ENCODE measurements around the gene MAP2.

MAP2 gene

GRCh38 chr2:209423562-209424198, at the start of gene MAP2:
Gene MAP2, plus strand, starts transcription at chr2:209424047. Its CDS starts 229,124 bp downstream, at chr2:209653171.
- DNase-seq (ENCODE audit: low spot score) = peak; percentile 40

GRCh38 chr2:209376686-209377085, 47.2 kb upstream of the MAP2 start:
- no peak for DNase-seq (ENCODE audit: low spot score)

GRCh38 chr2:209380293-209380692, 43.6 kb upstream of the MAP2 start:
- no peak for DNase-seq (ENCODE audit: low spot score)

GRCh38 chr2:209381091-209381490, 42.8 kb upstream of the MAP2 start:
- no peak for DNase-seq (ENCODE audit: low spot score)

GRCh38 chr2:209382775-209383174, 41.1 kb upstream of the MAP2 start:
- no peak for DNase-seq (ENCODE audit: low spot score)

- DNase-seq (ENCODE audit: low spot score) = no peak
These were observed 40.6 kb upstream of the MAP2 start for GRCh38 chr2:209383212-209383611.

- DNase-seq (ENCODE audit: low spot score) = no peak
These were observed 36.5 kb upstream of the MAP2 start for GRCh38 chr2:209387389-209387788.

- DNase-seq (ENCODE audit: low spot score) = no peak
These were observed 35.3 kb upstream of the MAP2 start for GRCh38 chr2:209388446-209389037.

GRCh38 chr2:209389171-209389618, 34.7 kb upstream of the MAP2 start:
- no peak for DNase-seq (ENCODE audit: low spot score)

- DNase-seq (ENCODE audit: low spot score) = no peak
These were observed 33.0 kb upstream of the MAP2 start for GRCh38 chr2:209390839-209391238.

GRCh38 chr2:209391776-209392401, 32.0 kb upstream of the MAP2 start:
- DNase-seq (ENCODE audit: low spot score) = no peak

- no peak for DNase-seq (ENCODE audit: low spot score)
These were observed 28.6 kb upstream of the MAP2 start for GRCh38 chr2:209395229-209395628.

- DNase-seq (ENCODE audit: low spot score) = no peak
These were observed 28.2 kb upstream of the MAP2 start for GRCh38 chr2:209395652-209396051.

GRCh38 chr2:209398463-209398862, 25.4 kb upstream of the MAP2 start:
- DNase-seq (ENCODE audit: low spot score) = no peak

- DNase-seq (ENCODE audit: low spot score) = no peak
These were observed 22.1 kb upstream of the MAP2 start for GRCh38 chr2:209401788-209402187.

- no peak for DNase-seq (ENCODE audit: low spot score)
These were observed 12.6 kb upstream of the MAP2 start for GRCh38 chr2:209411296-209411695.

GRCh38 chr2:209411718-209412117, 12.1 kb upstream of the MAP2 start:
- no peak for DNase-seq (ENCODE audit: low spot score)

- DNase-seq (ENCODE audit: low spot score) = no peak
These were observed 10.4 kb upstream of the MAP2 start for GRCh38 chr2:209413311-209414014.

- no peak for DNase-seq (ENCODE audit: low spot score)
These were observed 6.9 kb upstream of the MAP2 start for GRCh38 chr2:209416913-209417312.

GRCh38 chr2:209422191-209422754, 1.6 kb upstream of the MAP2 start:
- DNase-seq (ENCODE audit: low spot score) = no peak

GRCh38 chr2:209424199-209424701, 403 bp downstream of the MAP2 start:
- no peak for DNase-seq (ENCODE audit: low spot score)

GRCh38 chr2:209424781-209425470, 1.1 kb downstream of the MAP2 start:
- DNase-seq (ENCODE audit: low spot score) = no peak

All from CD4-positive, alpha-beta T cell treated with Interleukin-15 for 4 hours (primary cell).